CD4-positive, alpha-beta T cell (primary cell): ENCODE measurements around the gene TMEM141. TPM values are rescaled to one million over a fixed set of nuclear protein-coding genes. Genes with fewer than 3 reads are reported as not detected.
A peak's percentile ranks its signal among the peaks of the same experiment; 100 is the strongest.

Source experiments
- ATAC-seq: fragments of 200-7000 bp; cut with Tn5 transposase; one replicate; pipeline ENCODE4 v1.10.0; 2022; ENCODE audit warnings: mild to moderate bottlenecking; ENCODE audit not compliant: poor library complexity
- CTCF ChIA-PET: fragments of 350-600 bp; sonication (Branson Sonifier 250); formaldehyde crosslinking; loops from one replicate; lab custom pipeline; 2021; ENCODE audit warnings: antibody characterized with exemption, inconsistent platforms; lab: Charles Lee
- POLR2A ChIA-PET: fragments of 350-600 bp; sonication (Branson Sonifier 250); formaldehyde crosslinking; loops from one replicate; lab custom pipeline; 2021; ENCODE audit warnings: antibody characterized with exemption, inconsistent platforms; lab: Charles Lee
- DNase-seq, 14 experiments: peaks; one replicate each; pipeline ENCODE4 v3.0.0-alpha.2; 2013 to 2020; ENCODE audit warnings: mixed read lengths in 2 of 14
- H3K27ac ChIP-seq, 2 donors: one replicate each; pipeline versions ENCODE4 v1.5.1 to v1.7.0; 2013; ENCODE audit warnings: low read length in 2 of 2, low read depth in 1 of 2, mild to moderate bottlenecking in 1 of 2
- H3K27me3 ChIP-seq, 2 experiments: 1 replicate in 1 of 2; 2 replicates in 1 of 2; pipeline versions ENCODE4 v1.6.1 to v1.7.0; 2013; ENCODE audit warnings: low read length in 2 of 2, control low read depth in 1 of 2, mild to moderate bottlenecking in 1 of 2, moderate library complexity in 1 of 2; ENCODE audit not compliant: insufficient read depth in 2 of 2, control insufficient read depth in 1 of 2
- H3K36me3 ChIP-seq: one replicate; pipeline ENCODE4 v1.6.1; 2013; ENCODE audit warnings: low read length, control low read depth; ENCODE audit not compliant: insufficient read depth
- H3K4me1 ChIP-seq: one replicate; pipeline ENCODE4 v1.6.1; 2013; ENCODE audit warnings: low read length, control low read depth; ENCODE audit not compliant: insufficient read depth
- H3K4me3 ChIP-seq: one replicate; pipeline ENCODE4 v1.5.1; 2013; ENCODE audit warnings: mild to moderate bottlenecking, low read length, moderate library complexity
- H3K9me3 ChIP-seq, 2 experiments: 1 replicate in 1 of 2; 2 replicates in 1 of 2; pipeline versions ENCODE4 v1.6.1 to v1.7.0; 2013; ENCODE audit warnings: low read length in 2 of 2, mild to moderate bottlenecking in 2 of 2, control low read depth in 1 of 2, moderate library complexity in 1 of 2; ENCODE audit not compliant: control insufficient read depth in 1 of 2, insufficient read depth in 1 of 2
- H3K27ac Mint-ChIP-seq: one replicate; pipeline ENCODE4 v1.8.0; 2020; ENCODE audit warnings: mixed read lengths
- H3K27me3 Mint-ChIP-seq: one replicate; pipeline ENCODE4 v1.8.0; 2021; ENCODE audit warnings: mixed read lengths
- H3K36me3 Mint-ChIP-seq: one replicate; pipeline ENCODE4 v1.8.0; 2021; ENCODE audit warnings: low read depth, mixed read lengths
- H3K4me1 Mint-ChIP-seq: one replicate; pipeline ENCODE4 v1.8.0; 2021; ENCODE audit warnings: low read depth, mixed read lengths
- H3K4me3 Mint-ChIP-seq: one replicate; pipeline ENCODE4 v1.8.0; 2020; ENCODE audit warnings: mild to moderate bottlenecking, mixed read lengths
- H3K9me3 Mint-ChIP-seq: one replicate; pipeline ENCODE4 v1.8.0; 2020; ENCODE audit warnings: mixed read lengths
- CTCF ChIP-seq: fragments of 200-600 bp; IDR thresholded peaks from one replicate; pipeline ENCODE4 v1.8.0; 2022; ENCODE audit warnings: antibody characterized with exemption, mild to moderate bottlenecking
- intact Hi-C, 2 experiments: fragments of 100-400 bp; cut with DNase I in 1 of 2; cut with micrococcal nuclease in 1 of 2; formaldehyde crosslinking; loops; one replicate each; pipeline versions ENCODE4 v1.15.1 to v1.9.0; 2023 to 2025; cut with DNase I, micrococcal nuclease
- total RNA-seq, 174 experiments: library from RNA in 2 of 174; stranded (reverse) in 2 of 174; gene quantifications; one replicate each; pipeline ENCODE4 v1.2.3 and lab custom pipeline; 2021 to 2026

The TMEM141 gene
- total RNA-seq, 2 experiments from 2014 or later = 14.6 to 17.1 TPM

GRCh38 chr9:136747161-136748060 is 43.7 kb upstream of the TMEM141 start:
- DNase-seq (peak in 1 of 14 experiments; percentile 4), ATAC-seq (no peak)
- POLR2A ChIA-PET = no interaction called here
- Histone ChIP-seq H3K36me3 (no peaks in the 10 kb centered on the region), H3K4me1 (peaks cover 2% of the 10 kb centered on the region), H3K27ac (no peak overlapping the region), H3K27me3 (peaks cover 4 to 7% of the 10 kb centered on the region in 2 experiments), H3K4me3 (no peak overlapping the region), H3K9me3 (peaks cover 9 to 19% of the 10 kb centered on the region in 2 experiments)
- intact Hi-C loops = no loop called here
- H3K27me3 Mint-ChIP-seq = peaks cover 10% of the 10 kb centered on the region
- CTCF ChIA-PET = no interaction called here
- no peaks in the 10 kb centered on the region for H3K4me1 Mint-ChIP-seq
- H3K36me3 Mint-ChIP-seq = no peaks in the 10 kb centered on the region
- H3K27ac Mint-ChIP-seq = no peak overlapping the region
- TF ChIP-seq CTCF = no peak
- H3K9me3 Mint-ChIP-seq = peaks cover 9% of the 10 kb centered on the region
- no peak overlapping the region for H3K4me3 Mint-ChIP-seq

- ATAC-seq = no peak
Observed at GRCh38 chr9:136748201-136748600, 42.9 kb upstream of the TMEM141 start, which contains the start of gene LCN6. LCN6 (minus strand) TSS chr9:136748525; CDS start chr9:136748483, 42 bp downstream.

More at GRCh38 chr9:136748201-136748600, 42.9 kb upstream of the TMEM141 start, which contains the start of gene LCN6:
- no peak for TF ChIP-seq CTCF
- Mint-ChIP-seq H3K4me3 (no peak within 1 kb of the TSS), H3K27me3 (peaks cover 15% of the 10 kb centered on the region), H3K36me3 (no peaks in the 10 kb centered on the region), H3K27ac (no peak within 1 kb of the TSS), H3K4me1 (no peaks in the 10 kb centered on the region), H3K9me3 (peaks cover 12% of the 10 kb centered on the region)
- intact Hi-C loops = no loop called here
- peak in 1 of 14 experiments; percentile 5 for DNase-seq
- Histone ChIP-seq H3K36me3 (no peaks in the 10 kb centered on the region), H3K4me3 (no peak within 1 kb of the TSS), H3K27ac (no peak within 1 kb of the TSS), H3K9me3 (peaks cover 16 to 17% of the 10 kb centered on the region in 2 experiments), H3K4me1 (no peaks in the 10 kb centered on the region), H3K27me3 (peaks cover 0 to 3% of the 10 kb centered on the region in 2 experiments)
- CTCF ChIA-PET = no interaction called here
- POLR2A ChIA-PET = no interaction called here
